Measurements from ENCODE around the gene NSD2.

The NSD2 gene

GRCh38 chr4:1830642-1831228, 40.5 kb upstream of the NSD2 start:
- Histone ChIP-seq H3K4me3 (ENCODE audit: low read depth, low read length) (no peak overlapping the region), H3K9ac (no peak overlapping the region), H3K27me3 (ENCODE audit: control insufficient read depth, insufficient read depth, low read length) (no peaks in the 10 kb centered on the region), H3K27ac (no peak overlapping the region), H2AFZ (no peak overlapping the region), H3K79me2 (no peaks in the 10 kb centered on the region), H3K36me3 (ENCODE audit: control insufficient read depth, insufficient read depth, low read length) (no peaks in the 10 kb centered on the region), H3K4me1 (peaks cover 2% of the 10 kb centered on the region), H3K9me3 (ENCODE audit: control insufficient read depth, low read length) (no peaks in the 10 kb centered on the region), H3K4me2 (ENCODE audit: low read length) (no peak overlapping the region)
- TF ChIP-seq CTCF (IDR thresholded peaks at IDR 0.05), result no peak

GRCh38 chr4:1831331-1831730, 39.9 kb upstream of the NSD2 start:
- no peak overlapping the region for H3K27ac ChIP-seq
- no peaks in the 10 kb centered on the region for H3K27me3 ChIP-seq (ENCODE audit: control insufficient read depth, insufficient read depth, low read length)
- H3K36me3 ChIP-seq (ENCODE audit: control insufficient read depth, insufficient read depth, low read length), result no peaks in the 10 kb centered on the region
- no peaks in the 10 kb centered on the region for H3K9me3 ChIP-seq (ENCODE audit: control insufficient read depth, low read length)
- H3K79me2 ChIP-seq, result no peaks in the 10 kb centered on the region
- no peak overlapping the region for H2AFZ ChIP-seq
- H3K9ac ChIP-seq, result no peak overlapping the region
- H3K4me3 ChIP-seq (ENCODE audit: low read depth, low read length), result no peak overlapping the region
- no peak overlapping the region for H3K4me2 ChIP-seq (ENCODE audit: low read length)
- no peaks in the 10 kb centered on the region for H3K4me1 ChIP-seq
- no peak for TF ChIP-seq CTCF (IDR thresholded peaks at IDR 0.05)

DNA sequence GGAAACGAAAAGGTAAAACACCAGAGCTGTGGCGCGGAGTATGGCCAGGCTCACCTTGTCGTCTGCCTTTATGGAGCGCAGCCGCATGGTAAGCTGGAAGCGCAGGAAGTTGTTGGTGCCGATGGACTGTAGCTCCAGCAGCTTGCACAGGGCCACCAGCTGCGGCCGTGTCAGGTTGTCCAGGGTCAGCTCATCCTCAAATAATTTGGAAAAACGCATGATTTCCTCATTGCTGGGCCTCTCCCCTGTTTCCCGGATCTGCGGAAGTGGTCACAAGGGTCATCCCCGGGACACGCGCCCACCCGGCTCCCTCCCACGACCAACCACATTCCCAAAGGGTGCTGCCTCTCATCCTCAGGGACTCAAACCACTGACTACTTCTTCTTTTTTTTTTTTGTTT, 38.5 kb upstream of the NSD2 start:
- H3K4me1 ChIP-seq, result no peaks in the 10 kb centered on the region

DNA sequence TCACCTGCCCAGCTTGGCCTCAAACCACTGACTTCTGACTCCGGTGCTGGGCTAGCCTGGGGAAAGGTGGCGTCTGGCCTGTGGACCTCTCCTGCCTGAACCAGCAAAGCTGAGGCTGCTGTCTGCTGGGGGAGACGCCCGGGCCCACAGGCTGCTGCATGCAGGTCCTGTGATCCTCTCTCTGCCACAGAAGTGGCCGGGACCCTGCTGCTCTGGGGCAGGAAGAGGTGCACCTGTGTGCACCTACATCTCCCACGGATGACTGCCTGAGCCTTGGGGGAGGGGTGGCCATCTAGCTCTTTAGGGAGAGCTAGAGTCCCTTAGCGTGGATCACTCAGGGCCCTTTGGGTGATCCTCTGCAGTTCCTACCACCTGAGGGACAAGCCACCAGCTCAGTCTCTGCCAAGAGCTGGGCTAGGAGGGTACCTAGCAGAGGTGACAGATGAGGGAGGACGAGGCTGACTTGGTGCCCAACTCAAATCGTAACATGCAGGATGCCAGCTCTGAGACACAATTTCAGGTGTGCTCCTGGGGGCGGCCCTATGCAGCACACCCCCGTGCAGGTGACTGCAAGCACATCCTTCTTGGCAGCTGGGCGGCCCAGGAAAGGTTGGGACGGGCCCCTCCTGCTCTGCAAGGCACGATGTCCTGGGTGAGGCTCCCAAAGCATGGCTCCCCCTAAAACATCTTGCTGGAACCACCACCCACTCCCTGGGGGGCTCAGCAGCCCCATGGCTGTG, 37.7 kb upstream of the NSD2 start:
- no peak overlapping the region for H3K4me2 ChIP-seq (ENCODE audit: low read length)
- H3K9ac ChIP-seq, result no peak overlapping the region

More for the DNA sequence above, 38.5 kb upstream of the NSD2 start:
- no peaks in the 10 kb centered on the region for H3K79me2 ChIP-seq
- H3K27ac ChIP-seq, result no peak overlapping the region
- H2AFZ ChIP-seq, result no peak overlapping the region
- no peaks in the 10 kb centered on the region for H3K27me3 ChIP-seq (ENCODE audit: control insufficient read depth, insufficient read depth, low read length)
- H3K36me3 ChIP-seq (ENCODE audit: control insufficient read depth, insufficient read depth, low read length), result no peaks in the 10 kb centered on the region
- H3K4me2 ChIP-seq (ENCODE audit: low read length), result no peak overlapping the region
- no peaks in the 10 kb centered on the region for H3K9me3 ChIP-seq (ENCODE audit: control insufficient read depth, low read length)
- no peak for TF ChIP-seq CTCF (IDR thresholded peaks at IDR 0.05)
- H3K9ac ChIP-seq, result no peak overlapping the region
- no peak overlapping the region for H3K4me3 ChIP-seq (ENCODE audit: low read depth, low read length)

More for the DNA sequence above, 37.7 kb upstream of the NSD2 start:
- no peak for TF ChIP-seq CTCF (IDR thresholded peaks at IDR 0.05)
- Histone ChIP-seq H3K27me3 (ENCODE audit: control insufficient read depth, insufficient read depth, low read length) (no peaks in the 10 kb centered on the region), H2AFZ (no peak overlapping the region), H3K27ac (no peak overlapping the region), H3K4me1 (no peaks in the 10 kb centered on the region), H3K79me2 (no peaks in the 10 kb centered on the region), H3K36me3 (ENCODE audit: control insufficient read depth, insufficient read depth, low read length) (no peaks in the 10 kb centered on the region), H3K9me3 (ENCODE audit: control insufficient read depth, low read length) (no peaks in the 10 kb centered on the region), H3K4me3 (ENCODE audit: low read depth, low read length) (no peak overlapping the region)

All from parathyroid adenoma (tissue), 2 donors.